LNCAP (cell line): ENCODE results near the gene ALG12.

Experiments used
- CTCF ChIP-seq: fragments of 450-650 bp; IDR thresholded peaks from 2 replicates; pipeline ENCODE4 v1.5.1; 2017; ENCODE audit warnings: mild to moderate bottlenecking

The ALG12 gene

DNA sequence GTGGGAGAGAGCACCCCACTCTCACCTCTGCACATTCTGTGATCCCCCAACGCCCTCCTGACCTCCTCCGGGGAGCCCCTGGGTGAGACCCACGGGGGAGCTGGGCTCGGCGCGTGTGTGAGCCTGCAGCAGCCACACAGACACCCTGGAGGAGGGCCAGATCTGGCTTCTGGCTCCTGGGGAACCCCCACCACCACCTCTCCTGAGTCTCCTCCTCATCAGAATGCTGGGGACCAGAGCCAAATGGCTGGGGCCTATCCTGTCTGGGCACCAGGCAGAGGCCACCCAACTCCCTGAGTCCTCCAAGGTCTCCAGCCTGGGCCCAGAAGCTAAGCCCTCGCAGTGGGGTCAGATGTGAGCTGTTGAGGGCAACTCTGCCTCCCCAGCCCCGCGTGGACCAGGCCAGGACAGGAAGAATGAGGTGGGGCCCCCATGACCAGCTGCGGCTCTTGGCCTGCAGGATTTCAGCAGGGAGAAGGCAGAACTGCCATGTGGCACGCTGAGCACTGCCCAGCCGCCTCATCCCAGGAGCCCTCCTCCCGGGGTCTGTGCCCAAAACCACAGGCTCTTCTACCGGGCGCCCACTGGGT is 36.8 kb upstream of the ALG12 start:
- no peak for TF ChIP-seq CTCF

- TF ChIP-seq CTCF = no peak
Observed at GRCh38 chr22:49954354-49954753, 36.1 kb upstream of the ALG12 start.

GRCh38 chr22:49953680-49954344 is 35.6 kb upstream of the ALG12 start:
- TF ChIP-seq CTCF = no peak

DNA sequence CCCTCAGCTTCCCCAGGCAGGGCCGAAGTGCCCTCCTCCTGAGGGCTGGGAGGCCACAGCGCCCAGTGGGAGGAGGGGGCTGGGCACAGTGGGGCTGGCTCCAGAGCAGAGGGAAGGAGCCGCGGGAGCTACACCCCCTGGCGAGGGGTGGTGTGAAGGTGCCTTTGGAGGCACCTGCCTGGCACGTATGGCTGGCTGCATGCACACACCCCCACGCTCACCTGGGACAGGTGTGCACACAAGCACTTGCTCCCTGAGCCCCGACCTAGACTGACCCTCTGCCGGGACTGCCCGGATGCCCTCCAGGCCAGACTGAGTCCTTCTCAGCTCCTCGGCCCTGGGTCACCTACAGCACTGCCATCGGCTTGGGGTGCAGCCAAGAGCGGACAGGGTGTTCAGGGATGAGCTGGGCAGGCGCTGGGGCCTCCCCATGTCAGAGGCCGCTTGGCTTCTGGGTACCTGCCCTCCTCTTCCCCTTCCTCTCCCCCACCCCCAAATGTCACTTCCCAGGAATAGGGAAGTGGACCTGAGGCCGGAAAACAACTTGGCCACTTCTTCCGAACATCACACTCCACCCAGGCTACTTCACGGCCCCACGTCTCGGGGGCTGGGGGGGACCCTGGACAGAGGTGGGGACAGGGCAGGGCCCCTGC is 34.9 kb upstream of the ALG12 start:
- TF ChIP-seq CTCF = no peak

DNA sequence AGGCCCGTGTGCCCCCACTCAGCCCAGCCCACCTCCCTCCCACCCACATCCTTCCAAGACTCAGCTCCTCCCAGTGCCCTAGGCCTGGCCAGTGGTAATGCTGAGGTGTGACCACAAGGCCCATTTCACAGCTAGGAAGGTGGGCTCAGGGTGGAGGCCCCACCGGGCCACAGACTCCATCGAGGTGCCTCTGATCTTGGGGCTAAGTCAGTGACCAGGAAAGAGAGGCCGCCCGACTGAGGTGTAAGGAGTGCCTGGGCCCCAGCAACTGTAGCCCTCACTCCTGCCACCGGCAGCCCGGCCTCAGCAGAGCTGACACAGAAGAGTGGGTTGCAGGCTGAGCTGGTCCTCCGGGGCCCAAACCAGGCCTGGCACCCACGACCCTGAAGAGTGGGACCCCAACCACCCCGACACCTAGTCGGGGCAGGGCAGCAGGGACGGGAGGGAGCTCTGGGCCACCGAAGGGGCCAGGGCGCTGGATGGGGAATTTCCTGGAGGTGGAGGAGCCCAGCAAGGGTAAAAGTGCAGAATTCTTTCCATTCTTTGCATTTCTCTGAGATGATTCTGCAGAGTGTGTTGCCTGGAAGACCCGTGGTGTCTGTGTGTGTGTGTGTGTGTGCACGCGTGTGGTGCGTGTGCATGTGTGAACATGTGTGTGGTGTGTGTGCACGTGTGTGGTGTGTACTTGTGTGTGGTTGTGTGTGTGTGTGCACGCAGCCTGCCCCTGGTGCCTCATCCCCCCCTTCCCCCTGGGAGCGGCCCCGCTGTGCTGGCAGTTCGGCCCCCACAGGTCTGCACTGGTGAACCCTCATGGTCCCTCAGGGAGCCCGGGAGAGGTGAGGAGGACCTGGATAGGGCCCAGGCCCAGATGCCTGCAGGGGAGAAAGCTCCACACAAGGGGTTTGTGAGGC is 34.0 kb upstream of the ALG12 start:
- no peak for TF ChIP-seq CTCF

DNA sequence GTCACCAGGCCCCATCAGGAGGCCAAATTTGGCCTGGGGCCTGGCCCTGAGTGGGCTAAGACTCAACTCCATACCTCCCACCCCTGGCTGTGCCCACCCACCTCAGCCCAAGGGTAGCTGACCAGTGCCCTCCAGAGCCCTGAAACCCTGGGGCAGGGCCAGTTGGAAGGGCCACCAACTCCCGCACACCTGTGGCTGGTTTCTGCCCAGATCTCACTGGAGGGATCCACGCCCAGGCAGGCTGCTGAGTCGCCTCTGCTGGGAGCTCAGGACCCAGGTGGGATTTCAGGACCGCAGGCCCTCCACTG is 33.4 kb upstream of the ALG12 start:
- TF ChIP-seq CTCF = no peak

GRCh38 chr22:49951000-49951677 is 32.9 kb upstream of the ALG12 start:
- TF ChIP-seq CTCF = no peak
